SK-N-SH treated with all-trans-retinoic acid at 6 μM for 48 hours (cell line): Measurements from ENCODE around the gene RNF111.

Experiments used
- RARB ChIP-seq: fragments of 250-450 bp; sonication (Bioruptor Pico); IDR thresholded peaks from 2 replicates; pipeline ENCODE4 v1.8.0; 2021; ENCODE audit warnings: mild to moderate bottlenecking, moderate library complexity
- ZFP30 ChIP-seq: fragments of 450-650 bp; formaldehyde crosslinking; IDR thresholded peaks from 2 replicates; pipeline ENCODE4 v1.5.0; 2022; ENCODE audit warnings: mild to moderate bottlenecking, moderate library complexity
- ZNF8 ChIP-seq: fragments of 450-650 bp; formaldehyde crosslinking; IDR thresholded peaks from 2 replicates; pipeline ENCODE4 v1.5.0; 2020; ENCODE audit warnings: mild to moderate bottlenecking, moderate library complexity

- TF ChIP-seq ZFP30 (CRISPR knock-in tag), result no peak
- no peak for TF ChIP-seq ZNF8 (CRISPR knock-in tag)
- TF ChIP-seq RARB (CRISPR knock-in tag), result no peak
Observed at GRCh38 chr15:59048897-59049296, 61.4 kb downstream of the RNF111 start.
